SU-DHL-6 (cell line): ENCODE data around the gene APOBEC2.

Experiments
- H2AFZ ChIP-seq: fragments of 200-600 bp; sonication (generic); 2 replicates; pipeline ENCODE4 v1.6.1; 2014; ENCODE audit warnings: low read depth, mild to moderate bottlenecking, moderate library complexity, mixed read lengths, antibody characterized with exemption, low read length; ENCODE audit not compliant: severe bottlenecking
- H3F3A ChIP-seq: fragments of 200-600 bp; shearing (Covaris generic); 2 replicates; pipeline ENCODE4 v1.6.0; 2016; ENCODE audit warnings: antibody characterized with exemption, mild to moderate bottlenecking; ENCODE audit not compliant: insufficient read depth
- H3K27ac ChIP-seq: fragments of 200-600 bp; sonication (generic); 2 replicates; pipeline ENCODE4 v1.5.1; 2016; ENCODE audit warnings: low read depth, mild to moderate bottlenecking, low read length, moderate library complexity, mixed read lengths
- H3K27me3 ChIP-seq: fragments of 200-600 bp; sonication (generic), shearing (Covaris generic); 2 replicates; pipeline ENCODE4 v1.6.0; 2014; ENCODE audit warnings: mild to moderate bottlenecking, low read length
- H3K36me3 ChIP-seq: fragments of 200-600 bp; sonication (generic); 2 replicates; pipeline ENCODE4 v1.6.1; 2014; ENCODE audit warnings: mild to moderate bottlenecking, low read length, mixed read lengths
- H3K4me2 ChIP-seq: fragments of 300-600, 200-600 bp; shearing (Covaris generic), sonication (generic); 2 replicates; pipeline ENCODE4 v1.6.0; 2014; ENCODE audit warnings: low read length, low read depth, mild to moderate bottlenecking; ENCODE audit not compliant: poor library complexity, severe bottlenecking
- H3K4me3 ChIP-seq: fragments of 200-600 bp; sonication (generic); 2 replicates; pipeline ENCODE4 v1.5.1; 2014; ENCODE audit warnings: antibody characterized with exemption, low read length, mild to moderate bottlenecking, mixed read lengths; ENCODE audit not compliant: insufficient read depth, poor library complexity, severe bottlenecking
- H3K79me2 ChIP-seq: fragments of 200-600 bp; sonication (generic); 2 replicates; pipeline ENCODE4 v1.6.1; 2014; ENCODE audit warnings: mild to moderate bottlenecking, low read length, moderate library complexity; ENCODE audit not compliant: insufficient read depth
- H3K9ac ChIP-seq: fragments of 200-600 bp; sonication (generic); 2 replicates; pipeline ENCODE4 v1.7.0; 2014; ENCODE audit warnings: mild to moderate bottlenecking, low read length
- H3K9me2 ChIP-seq: fragments of 200-600 bp; sonication (generic); replicated peaks from 2 replicates; pipeline ENCODE4 v1.6.1; 2014; ENCODE audit warnings: low read length; ENCODE audit not compliant: insufficient read depth
- H3K9me3 ChIP-seq: fragments of 200-600 bp; sonication (generic); 2 replicates; pipeline ENCODE4 v1.6.1; 2014; ENCODE audit warnings: low read length, mixed read lengths; ENCODE audit not compliant: insufficient read depth
- H4K20me1 ChIP-seq: fragments of 200-600 bp; sonication (generic); 2 replicates; pipeline ENCODE4 v1.6.1; 2014; ENCODE audit warnings: low read depth, mild to moderate bottlenecking, antibody characterized with exemption, low read length, moderate library complexity, mixed read lengths
- EZH2phosphoT487 ChIP-seq: fragments of 200-600 bp; sonication (generic), shearing (Covaris generic); conservative IDR thresholded peaks from 2 replicates; pipeline ENCODE4 v1.6.1; 2018; ENCODE audit warnings: mild to moderate bottlenecking, antibody characterized with exemption, low read length, moderate library complexity, mixed read lengths
- TF ChIP-seq, protein P1 (sequence below): fragments of 200-600 bp; sonication (generic); IDR thresholded peaks from one replicate; pipeline ENCODE4 v1.5.1; 2017; ENCODE audit warnings: antibody characterized with exemption, mild to moderate bottlenecking, low read length, moderate library complexity; ENCODE audit not compliant: insufficient read depth, poor library complexity, severe bottlenecking

APOBEC2 gene

DNA sequence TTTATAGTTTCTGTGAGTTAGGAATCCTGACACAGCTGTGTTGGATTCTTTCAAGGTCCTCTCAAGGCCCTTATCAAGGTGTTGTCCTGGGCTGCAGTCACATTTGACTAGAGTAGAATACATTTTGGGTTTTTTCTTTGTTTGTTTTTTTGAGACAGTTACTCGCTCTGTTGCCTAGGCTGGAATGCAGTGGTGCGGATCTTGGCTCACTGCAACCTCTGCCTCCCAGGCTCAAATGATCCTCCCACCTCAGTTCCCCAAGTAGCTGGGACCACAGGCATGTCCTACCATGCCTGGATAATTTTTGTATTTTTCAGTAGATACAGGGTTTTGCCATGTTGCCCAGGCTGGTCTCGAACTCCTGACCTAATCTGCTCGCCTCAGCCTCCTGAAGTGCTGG is 35.4 kb downstream of the APOBEC2 start:
- H4K20me1 ChIP-seq: no peaks in the 10 kb centered on the region
- no peak overlapping the region for H3K9ac ChIP-seq
- no peak overlapping the region for H2AFZ ChIP-seq
- no peaks in the 10 kb centered on the region for H3K27me3 ChIP-seq
- peaks cover 6% of the 10 kb centered on the region; the same call in 1 of the 2 replicates for H3F3A ChIP-seq
- H3K79me2 ChIP-seq: 0 out of 2 replicates have a peak, but pooled peaks cover 5% of the 10 kb centered on the region
- TF ChIP-seq, protein P1, sequence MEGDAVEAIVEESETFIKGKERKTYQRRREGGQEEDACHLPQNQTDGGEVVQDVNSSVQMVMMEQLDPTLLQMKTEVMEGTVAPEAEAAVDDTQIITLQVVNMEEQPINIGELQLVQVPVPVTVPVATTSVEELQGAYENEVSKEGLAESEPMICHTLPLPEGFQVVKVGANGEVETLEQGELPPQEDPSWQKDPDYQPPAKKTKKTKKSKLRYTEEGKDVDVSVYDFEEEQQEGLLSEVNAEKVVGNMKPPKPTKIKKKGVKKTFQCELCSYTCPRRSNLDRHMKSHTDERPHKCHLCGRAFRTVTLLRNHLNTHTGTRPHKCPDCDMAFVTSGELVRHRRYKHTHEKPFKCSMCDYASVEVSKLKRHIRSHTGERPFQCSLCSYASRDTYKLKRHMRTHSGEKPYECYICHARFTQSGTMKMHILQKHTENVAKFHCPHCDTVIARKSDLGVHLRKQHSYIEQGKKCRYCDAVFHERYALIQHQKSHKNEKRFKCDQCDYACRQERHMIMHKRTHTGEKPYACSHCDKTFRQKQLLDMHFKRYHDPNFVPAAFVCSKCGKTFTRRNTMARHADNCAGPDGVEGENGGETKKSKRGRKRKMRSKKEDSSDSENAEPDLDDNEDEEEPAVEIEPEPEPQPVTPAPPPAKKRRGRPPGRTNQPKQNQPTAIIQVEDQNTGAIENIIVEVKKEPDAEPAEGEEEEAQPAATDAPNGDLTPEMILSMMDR: no peak
- no peak for TF ChIP-seq EZH2phosphoT487
- H3K27ac ChIP-seq: no peak overlapping the region
- H3K36me3 ChIP-seq: peaks cover 71% of the 10 kb centered on the region
- no peaks in the 10 kb centered on the region for H3K9me2 ChIP-seq
- no peaks in the 10 kb centered on the region for H3K9me3 ChIP-seq
- no peak overlapping the region for H3K4me2 ChIP-seq
- no peak overlapping the region for H3K4me3 ChIP-seq

- H3K27ac ChIP-seq: no peak overlapping the region
- no peak overlapping the region for H3K4me2 ChIP-seq
- no peak overlapping the region for H3K9ac ChIP-seq
- no peaks in the 10 kb centered on the region for H4K20me1 ChIP-seq
- H3K9me2 ChIP-seq: no peaks in the 10 kb centered on the region
- peaks cover 3% of the 10 kb centered on the region; the same call in 1 of the 2 replicates for H3F3A ChIP-seq
- no peak for TF ChIP-seq EZH2phosphoT487
- TF ChIP-seq, protein P1: no peak
- 0 out of 2 replicates have a peak, but pooled peaks cover 5% of the 10 kb centered on the region for H3K79me2 ChIP-seq
- no peak overlapping the region for H2AFZ ChIP-seq
- no peaks in the 10 kb centered on the region for H3K9me3 ChIP-seq
- H3K27me3 ChIP-seq: no peaks in the 10 kb centered on the region
- H3K4me3 ChIP-seq: no peak overlapping the region
- H3K36me3 ChIP-seq: peaks cover 71% of the 10 kb centered on the region
These were observed 38.1 kb downstream of the APOBEC2 start for GRCh38 chr6:41090841-41091761.

DNA sequence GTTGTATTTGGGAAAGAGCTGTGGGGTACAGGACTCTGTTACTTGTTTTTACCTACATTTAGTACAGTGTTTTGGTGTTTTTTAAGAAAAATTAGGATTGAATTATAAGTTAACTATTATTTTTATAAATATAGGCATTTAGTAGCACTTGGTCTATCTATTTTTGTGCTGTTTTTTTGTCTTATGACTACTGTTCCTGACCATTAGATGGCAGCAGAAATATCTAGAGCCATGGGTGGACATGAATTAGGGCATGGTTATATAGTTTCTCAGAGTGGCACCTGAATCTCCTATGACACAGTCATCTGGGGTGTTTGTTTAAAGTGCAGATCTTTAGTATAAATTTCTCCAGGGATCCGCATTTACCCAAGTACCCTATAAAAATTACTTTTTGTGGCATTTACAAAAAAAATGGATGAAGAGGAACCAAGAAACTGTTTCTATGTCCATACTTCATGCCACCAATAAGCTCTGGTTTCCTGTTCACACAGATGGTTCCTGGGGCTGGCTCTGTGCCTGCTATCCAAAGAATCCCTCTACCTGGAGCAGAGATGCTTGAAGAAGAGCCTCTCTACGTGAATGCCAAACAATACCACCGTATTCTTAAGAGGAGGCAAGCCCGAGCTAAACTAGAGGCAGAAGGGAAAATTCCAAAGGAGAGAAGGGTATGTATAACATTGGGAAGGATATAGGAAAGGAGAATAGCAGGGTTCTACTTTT is 39.6 kb downstream of the APOBEC2 start:
- no peaks in the 10 kb centered on the region for H3K9me2 ChIP-seq
- no peak overlapping the region for H2AFZ ChIP-seq
- no peak for TF ChIP-seq EZH2phosphoT487
- TF ChIP-seq, protein P1: peak; percentile 62
- peaks cover 72% of the 10 kb centered on the region for H3K36me3 ChIP-seq
- no peak overlapping the region for H3K9ac ChIP-seq
- H3K27me3 ChIP-seq: no peaks in the 10 kb centered on the region
- H3F3A ChIP-seq: peaks cover 3% of the 10 kb centered on the region; the same call in 1 of the 2 replicates
- H3K4me3 ChIP-seq: no peak overlapping the region
- H3K79me2 ChIP-seq: no peaks in the 10 kb centered on the region
- no peak overlapping the region for H3K27ac ChIP-seq
- H4K20me1 ChIP-seq: no peaks in the 10 kb centered on the region
- H3K4me2 ChIP-seq: no peak overlapping the region
- no peaks in the 10 kb centered on the region for H3K9me3 ChIP-seq
